Omental fat pad (tissue), 4 donors: ENCODE results near the gene LTBP2. TPM values are rescaled to one million over a fixed set of nuclear protein-coding genes. Genes with fewer than 3 reads are reported as not detected.

Experiments
- ATAC-seq: fragments of 150-250 bp; one replicate; pipeline ENCODE4 v1.9.1; 2016; ENCODE audit warnings: mild to moderate bottlenecking, moderate library complexity; ENCODE audit not compliant: low FRiP score
- DNase-seq: peaks from one replicate; pipeline ENCODE4 v3.0.0-alpha.2; 2019; ENCODE audit warnings: low spot score
- CTCF ChIP-seq, 3 donors: fragments of 450-650 bp; IDR thresholded peaks; one replicate each; pipeline ENCODE4 v1.5.1; 2016 to 2017; ENCODE audit warnings: antibody characterized with exemption in 3 of 3, mild to moderate bottlenecking in 3 of 3, moderate library complexity in 2 of 3
- total RNA-seq, 4 donors: library from RNA; depleted of rRNA; stranded (reverse); fragments of >200 nt; gene quantifications; one replicate each; pipeline ENCODE4 v1.1.0, GENCODE V29; 2016

Gene LTBP2
- total RNA-seq, 4 donors from 2014 or later = 31.6 to 104 (median 72.3) TPM

DNA sequence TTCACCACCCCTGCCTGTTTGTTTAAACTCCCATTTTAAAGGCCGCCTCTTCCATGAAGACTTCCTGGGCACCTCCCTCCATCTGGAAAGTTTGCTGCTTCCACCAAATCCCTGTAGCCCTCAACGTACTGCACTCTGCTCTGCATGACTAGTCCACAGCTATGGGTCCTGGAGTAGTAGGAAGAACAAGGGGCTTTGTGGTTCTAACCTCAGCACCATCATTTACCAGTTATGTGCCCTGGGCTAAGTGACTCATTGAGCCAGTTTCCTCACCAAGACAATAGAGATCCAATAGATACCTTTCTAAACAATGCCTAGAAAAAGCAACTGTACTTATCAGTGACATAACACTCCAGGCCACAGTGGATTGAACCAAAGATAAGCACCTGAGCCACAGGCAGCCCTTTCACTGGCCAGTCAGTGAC, 8.5 kb upstream of the LTBP2 start:
- DNase-seq (no peak), ATAC-seq (no peak)
- TF ChIP-seq CTCF (IDR thresholded peaks at IDR 0.05) = no peak

DNA sequence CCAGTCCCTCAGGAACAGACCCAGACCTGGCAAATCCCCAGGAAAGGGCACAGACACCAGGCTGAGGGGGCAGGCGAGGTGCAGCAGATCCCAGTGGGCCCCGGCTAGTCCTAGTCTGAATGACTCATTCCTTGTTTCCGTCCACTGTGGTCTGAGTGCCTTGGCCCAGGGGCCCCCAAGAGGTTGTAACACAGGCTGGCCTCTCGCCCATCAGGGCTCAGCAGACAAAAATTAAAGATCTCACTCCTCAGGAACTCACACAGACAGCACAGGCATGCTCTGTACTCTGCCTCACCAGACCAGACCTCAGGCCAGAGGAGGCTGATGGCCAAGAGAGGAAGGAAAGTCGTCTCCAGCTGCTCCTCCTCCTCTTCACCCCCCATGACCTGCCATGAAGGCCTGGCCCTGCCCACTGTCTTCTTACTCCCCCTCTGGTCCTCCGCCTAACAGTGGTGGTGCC, 7.7 kb upstream of the LTBP2 start:
- no peak for TF ChIP-seq CTCF (IDR thresholded peaks at IDR 0.05)
- ATAC-seq (peak; percentile 67), DNase-seq (peak; percentile 46)

DNA sequence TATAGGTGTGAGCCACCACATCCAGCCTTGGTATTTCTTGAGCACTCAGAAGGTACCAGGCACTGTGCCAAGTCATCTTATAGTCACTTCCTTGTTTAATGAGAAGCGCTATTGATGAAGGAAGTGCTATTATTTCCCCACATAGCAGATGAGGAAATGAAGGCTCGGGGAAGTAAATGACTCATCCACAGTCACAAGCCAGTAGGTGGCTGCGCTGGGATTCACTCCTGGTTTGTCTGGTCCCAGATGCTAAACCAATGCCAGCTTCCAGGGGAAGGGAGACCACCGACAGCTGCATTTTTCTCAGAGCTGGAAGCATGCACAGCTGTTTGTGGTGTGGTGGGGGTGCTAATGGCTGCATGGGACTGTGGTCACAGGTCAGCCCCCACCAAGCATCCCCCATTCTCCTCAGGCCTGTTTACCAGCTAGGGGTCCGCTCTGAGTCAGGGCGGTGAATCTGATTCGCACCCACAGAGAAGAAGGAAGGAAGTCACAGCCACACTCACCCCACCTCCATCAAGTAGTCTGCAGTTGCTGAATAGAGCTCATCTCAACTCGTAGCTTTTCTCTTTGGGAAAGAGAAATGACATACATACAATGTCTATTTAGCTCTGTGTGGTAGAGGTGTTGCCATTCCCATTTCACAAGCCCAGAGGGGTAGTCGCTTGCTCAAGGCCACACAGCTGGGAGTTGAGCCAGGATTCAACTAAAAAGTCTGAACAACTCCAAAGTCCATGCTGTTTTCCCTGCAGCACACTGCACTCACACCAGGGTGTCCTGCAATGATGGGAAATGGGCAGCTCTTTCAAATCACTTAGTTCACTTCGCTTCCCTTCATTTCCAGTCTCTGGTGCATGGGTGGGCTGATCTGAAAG, 6.3 kb upstream of the LTBP2 start:
- DNase-seq (no peak), ATAC-seq (no peak)
- no peak for TF ChIP-seq CTCF (IDR thresholded peaks at IDR 0.05)

GRCh38 chr14:74616996-74617700, 5.1 kb upstream of the LTBP2 start:
- TF ChIP-seq CTCF (IDR thresholded peaks at IDR 0.05) = no peak
- DNase-seq (no peak), ATAC-seq (no peak)

DNA sequence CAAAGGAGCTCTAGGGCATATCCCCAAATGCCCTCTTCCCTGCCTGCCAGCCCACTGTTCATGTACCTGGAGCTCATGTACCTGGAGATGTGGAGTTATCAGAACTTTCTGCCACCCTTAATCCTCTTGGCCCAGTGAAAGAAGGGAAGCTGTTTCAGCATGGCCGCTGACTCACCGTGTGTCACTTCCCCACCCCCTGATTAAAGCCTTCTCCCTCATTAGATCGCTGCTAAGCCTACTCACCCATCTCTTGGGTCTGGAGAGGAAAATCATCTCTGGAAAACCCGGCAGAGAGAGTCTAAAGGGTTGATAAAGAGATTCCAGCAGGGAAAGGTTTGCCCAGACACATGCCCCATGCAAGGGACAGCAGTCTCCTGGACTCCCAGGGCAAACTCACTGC, 4.5 kb upstream of the LTBP2 start:
- no peak for DNase-seq
- no peak for ATAC-seq
- no peak for TF ChIP-seq CTCF (IDR thresholded peaks at IDR 0.05)

GRCh38 chr14:74615735-74616134, 3.7 kb upstream of the LTBP2 start:
- TF ChIP-seq CTCF (IDR thresholded peaks at IDR 0.05) = no peak
- ATAC-seq (no peak), DNase-seq (no peak)
